Small intestine (tissue), 7 donors: ENCODE data around the gene CDKN1A. TPM values are rescaled to one million over a fixed set of nuclear protein-coding genes. Genes with fewer than 3 reads are reported as not detected.
"Not testable (repeated sequence)": the region's sequence is repeated elsewhere in the genome, so short reads cannot be mapped to it uniquely, and the experiment has no call there.

Experiments
- DNase-seq, 2 donors: peaks; one replicate each; pipeline versions ENCODE4 v3.0.0 to v3.0.0-alpha.2; 2013
- FAIRE-seq: peaks from 2 replicates; lab custom pipeline; 2012; peaks lifted over from hg19 to GRCh38; lab: Jason Lieb, UNC
- H3K27ac ChIP-seq, 3 donors: one replicate each; pipeline ENCODE4 v1.5.1; 2013; ENCODE audit warnings: low read length in 2 of 3, mild to moderate bottlenecking in 2 of 3, control low read depth in 1 of 3, inconsistent platforms in 1 of 3, low read depth in 1 of 3, moderate library complexity in 1 of 3
- H3K27me3 ChIP-seq, 3 donors: one replicate each; pipeline ENCODE4 v1.6.1; 2013; ENCODE audit warnings: low read length in 3 of 3, inconsistent platforms in 1 of 3; ENCODE audit not compliant: control insufficient read depth in 3 of 3, insufficient read depth in 3 of 3
- H3K36me3 ChIP-seq, 3 donors: one replicate each; pipeline ENCODE4 v1.6.1; 2013; ENCODE audit warnings: low read length in 3 of 3, inconsistent platforms in 1 of 3, low read depth in 1 of 3, mild to moderate bottlenecking in 1 of 3, moderate library complexity in 1 of 3; ENCODE audit not compliant: control insufficient read depth in 3 of 3, insufficient read depth in 2 of 3
- H3K4me1 ChIP-seq, 3 donors: one replicate each; pipeline ENCODE4 v1.6.1; 2013; ENCODE audit warnings: low read length in 2 of 3, inconsistent platforms in 1 of 3, low read depth in 1 of 3, mild to moderate bottlenecking in 1 of 3, moderate library complexity in 1 of 3; ENCODE audit not compliant: control insufficient read depth in 3 of 3, insufficient read depth in 2 of 3
- H3K4me3 ChIP-seq, 3 donors: one replicate each; pipeline ENCODE4 v1.5.1; 2013; ENCODE audit warnings: low read length in 3 of 3, control low read depth in 1 of 3, inconsistent platforms in 1 of 3, low read depth in 1 of 3, mild to moderate bottlenecking in 1 of 3, moderate library complexity in 1 of 3
- H3K9me3 ChIP-seq, 2 donors: one replicate each; pipeline ENCODE4 v1.6.1; 2013; ENCODE audit warnings: low read depth in 1 of 2, low read length in 1 of 2; ENCODE audit not compliant: control insufficient read depth in 2 of 2, insufficient read depth in 1 of 2
- WGBS, 3 donors: extraction: QIAGEN DNeasy Blood & Tissue Kit; methylation state at CpG; one replicate each; pipeline ENCODE4 v1.1.7; 2013; 5-methylcytosine and 5-hydroxymethylcytosine counted together
- polyA plus RNA-seq, 4 donors: library from polyadenylated mRNA; stranded (reverse) in 3 of 4; unstranded in 1 of 4; fragments of 200-250 nt in 3 of 4; fragments of 120-200 nt in 1 of 4; gene quantifications; one replicate each; pipeline versions ENCODE4 v1.2.1 to v1.2.3, GENCODE V29; 2013
- donor health status: healthy with polysubstance abuse.
- donor health status: control.
- donor health status: control.
- donor health status: Bipolar disorder and iron deficiency.
- donor health status: healthy.

CDKN1A gene
- polyA plus RNA-seq, 4 donors: 96.8 to 464 (median 292) TPM

- H3K27me3 ChIP-seq: no peaks in the 10 kb centered on the region
- no peaks in the 10 kb centered on the region for H3K9me3 ChIP-seq
- no peaks in the 10 kb centered on the region for H3K36me3 ChIP-seq
- H3K4me3 ChIP-seq: no peak overlapping the region
- FAIRE-seq (no peak), DNase-seq (peak; percentile 38 to 51)
- H3K27ac ChIP-seq: peak overlapping the region in 1 of 3 donors; percentile 34
- H3K4me1 ChIP-seq: peaks cover 0 to 43% (median 0%) of the 10 kb centered on the region in 3 donors
- WGBS, 3 donors: 51 to 55% (median 53%) methylated on average over 13 of the region's 13 CpGs
Measured at GRCh38 chr6:36649701-36650484, 28.6 kb upstream of the CDKN1A start.

DNA sequence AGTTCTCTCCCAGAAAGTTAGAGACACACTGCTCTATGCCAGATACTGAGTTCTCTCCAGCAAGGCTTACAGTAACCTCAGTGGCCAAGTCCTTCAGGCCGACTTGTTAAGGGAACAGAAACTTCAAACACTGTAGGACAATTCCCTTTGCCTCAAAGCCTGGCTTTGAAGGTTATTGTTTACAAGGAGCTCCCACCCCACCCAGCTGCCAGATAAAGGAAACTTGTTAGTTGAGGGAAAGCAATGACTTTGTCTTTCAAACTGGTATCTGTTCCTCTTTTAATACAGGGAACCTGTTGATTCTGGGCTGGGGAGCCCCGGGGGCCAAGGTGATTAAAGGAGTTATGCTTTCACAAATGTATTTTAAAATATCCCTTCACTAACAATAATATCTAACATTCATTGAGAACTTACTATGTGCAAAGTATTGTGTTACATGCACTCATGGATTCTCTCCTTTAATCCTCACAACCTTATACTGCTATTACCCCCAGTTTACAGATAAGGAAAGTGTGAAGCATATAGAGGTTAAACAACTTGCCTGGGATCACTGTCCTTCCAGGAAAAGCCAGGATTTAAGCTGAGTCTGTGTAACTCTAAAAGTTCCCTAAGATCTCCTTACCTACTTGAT lies 27.6 kb upstream of the CDKN1A start:
- 0 to 17% (median 13%) methylated on average over 2 of the region's 2 CpGs for WGBS, 3 donors
- FAIRE-seq: no peak

DNA sequence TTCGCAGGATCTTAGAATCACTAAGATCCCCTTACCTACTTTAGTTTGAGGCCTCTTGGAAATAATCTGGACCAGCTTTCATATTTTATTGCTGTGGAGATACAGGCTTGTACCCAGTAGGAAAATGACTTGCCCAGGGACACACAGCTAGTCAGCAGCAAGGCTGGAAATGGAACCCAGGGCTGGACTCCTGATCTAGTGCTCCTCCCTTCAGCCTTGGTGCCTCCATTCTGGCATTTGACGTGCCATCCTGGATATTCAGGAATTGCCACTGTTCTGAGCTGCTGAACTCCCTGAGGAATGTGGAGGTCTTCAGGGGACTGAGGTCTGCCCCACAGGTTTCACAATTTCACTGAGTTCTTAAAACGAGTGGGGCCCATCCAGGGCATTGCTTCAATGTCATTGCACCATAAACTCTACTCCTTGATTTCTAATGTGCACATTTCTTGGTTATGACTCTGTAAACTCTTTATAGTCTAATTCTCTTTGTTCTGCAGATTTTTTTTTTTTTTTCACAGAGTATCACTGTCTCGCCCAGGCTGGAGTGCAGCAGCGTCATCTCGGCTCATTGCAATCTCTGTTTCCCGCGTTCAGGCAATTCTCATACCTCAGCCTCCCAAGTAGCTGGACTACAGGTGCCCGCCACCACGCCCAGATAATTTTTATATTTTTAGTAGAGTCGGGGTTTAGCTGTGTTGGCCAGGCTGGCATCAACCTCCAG lies 26.7 kb upstream of the CDKN1A start:
- Histone ChIP-seq H3K36me3 (no peaks in the 10 kb centered on the region), H3K9me3 (no peaks in the 10 kb centered on the region), H3K27me3 (no peaks in the 10 kb centered on the region), H3K4me3 (no peak overlapping the region), H3K4me1 (peaks cover 0 to 45% (median 0%) of the 10 kb centered on the region in 3 donors), H3K27ac (peak overlapping the region in 2 of 3 donors; percentile 34 to 41)
- WGBS, 3 donors: 42 to 73% (median 54%) methylated on average over 11 of the region's 11 CpGs
- FAIRE-seq (no peak), DNase-seq (peak in 1 of 2 donors; percentile 53)

More for the DNA sequence above, 27.6 kb upstream of the CDKN1A start:
- H3K36me3 ChIP-seq: no peaks in the 10 kb centered on the region
- peak; percentile 59 to 63 for DNase-seq
- no peak overlapping the region for H3K4me3 ChIP-seq
- H3K27ac ChIP-seq: peak overlapping the region in 2 of 3 donors; percentile 34 to 41
- H3K27me3 ChIP-seq: no peaks in the 10 kb centered on the region
- no peaks in the 10 kb centered on the region for H3K9me3 ChIP-seq
- peaks cover 0 to 45% (median 0%) of the 10 kb centered on the region in 3 donors for H3K4me1 ChIP-seq

DNA sequence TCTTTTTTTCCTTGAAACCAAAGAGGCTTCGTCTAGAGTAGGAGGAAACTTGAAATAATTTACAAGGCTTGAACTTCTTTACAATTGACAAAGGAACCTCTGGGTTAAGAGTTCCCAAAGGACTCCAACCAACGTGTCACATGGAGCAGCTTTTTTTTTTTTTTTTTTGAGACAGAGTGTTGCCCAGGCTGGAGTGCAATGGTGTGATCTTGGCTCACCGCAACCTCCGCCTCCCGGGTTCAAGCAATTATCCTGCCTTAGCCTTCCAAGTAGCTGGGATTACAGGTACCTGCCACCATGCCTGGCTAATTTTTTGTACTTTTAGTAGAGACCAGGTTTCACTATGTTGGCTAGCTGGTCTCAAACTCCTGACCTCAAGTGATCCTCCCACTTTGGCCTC lies 24.0 kb upstream of the CDKN1A start:
- WGBS, 3 donors: 77 to 89% (median 77%) methylated on average over 5 of the region's 5 CpGs
- FAIRE-seq: not testable (repeated sequence)

GRCh38 chr6:36655085-36655724 lies 23.3 kb upstream of the CDKN1A start:
- WGBS, 3 donors: 66 to 82% (median 80%) methylated on average over 6 of the region's 6 CpGs
- no peaks in the 10 kb centered on the region for H3K9me3 ChIP-seq
- no peak overlapping the region for H3K4me3 ChIP-seq
- no peak overlapping the region for H3K27ac ChIP-seq
- DNase-seq: no peak
- H3K27me3 ChIP-seq: peaks cover 0 to 1% (median 0%) of the 10 kb centered on the region in 3 donors
- no peaks in the 10 kb centered on the region for H3K36me3 ChIP-seq
- no peak for FAIRE-seq
- peaks cover 0 to 45% (median 0%) of the 10 kb centered on the region in 3 donors for H3K4me1 ChIP-seq

More for the DNA sequence above, 24.0 kb upstream of the CDKN1A start:
- not testable (repeated sequence) for H3K27me3 ChIP-seq, DNase-seq, H3K4me3 ChIP-seq, H3K36me3 ChIP-seq, H3K9me3 ChIP-seq, H3K27ac ChIP-seq
- H3K4me1 ChIP-seq: peaks cover 0 to 51% (median 0%) of the 10 kb centered on the region in 3 donors

- FAIRE-seq (no peak), DNase-seq (no peak)
- 75 to 89% (median 87%) methylated on average over 5 of the region's 5 CpGs for WGBS, 3 donors
Measured at GRCh38 chr6:36656441-36656840, 22.1 kb upstream of the CDKN1A start.

DNA sequence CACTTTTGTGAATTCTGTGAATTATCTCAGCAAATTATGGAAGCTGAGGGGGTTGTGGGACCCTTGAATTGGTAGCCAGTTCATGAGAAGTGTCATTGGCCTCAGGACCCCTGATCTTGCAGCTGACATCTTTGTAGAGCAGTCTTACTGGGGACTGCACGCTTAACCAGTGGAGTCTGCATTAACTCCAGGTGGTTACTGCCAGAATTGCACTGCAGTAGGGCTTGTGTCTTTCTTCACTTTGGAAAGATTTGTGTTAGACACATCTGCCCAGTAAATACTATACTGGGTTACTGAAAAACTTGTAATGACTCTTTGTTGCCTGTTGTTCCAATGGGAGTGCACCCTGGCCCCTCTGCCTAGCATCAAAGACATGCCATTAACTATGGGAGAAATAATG lies 21.2 kb upstream of the CDKN1A start:
- no peak overlapping the region for H3K27ac ChIP-seq
- H3K4me3 ChIP-seq: no peak overlapping the region
- peaks cover 0 to 32% (median 0%) of the 10 kb centered on the region in 3 donors for H3K4me1 ChIP-seq
- H3K9me3 ChIP-seq: no peaks in the 10 kb centered on the region
- peaks cover 0 to 2% (median 0%) of the 10 kb centered on the region in 3 donors for H3K27me3 ChIP-seq
- no peak for DNase-seq
- 85 to 100% (median 97%) methylated on average over 1 of the region's 1 CpG for WGBS, 3 donors
- H3K36me3 ChIP-seq: no peaks in the 10 kb centered on the region
- FAIRE-seq: no peak

More at GRCh38 chr6:36656441-36656840, 22.1 kb upstream of the CDKN1A start:
- Histone ChIP-seq H3K27ac (no peak overlapping the region), H3K27me3 (peaks cover 0 to 2% (median 0%) of the 10 kb centered on the region in 3 donors), H3K4me3 (no peak overlapping the region), H3K4me1 (peaks cover 0 to 41% (median 0%) of the 10 kb centered on the region in 3 donors), H3K9me3 (no peaks in the 10 kb centered on the region), H3K36me3 (no peaks in the 10 kb centered on the region)
